Dermis microvascular lymphatic vessel endothelial cell (primary cell): ENCODE measurements around the gene KIF1B. TPM values are rescaled to one million over a fixed set of nuclear protein-coding genes. Genes with fewer than 3 reads are reported as not detected.
"Not testable (repeated sequence)": the region's sequence is repeated elsewhere in the genome, so short reads cannot be mapped to it uniquely, and the experiment has no call there.

Source experiments
- DNase-seq, 2 donors: peaks; one replicate each; pipeline versions ENCODE4 v3.0.0 to v3.0.0-alpha.2; 2010; ENCODE audit warnings: low read depth in 2 of 2
- total RNA-seq: library from RNA; depleted of rRNA; stranded (reverse); fragments of >200 nt; gene quantifications from 2 replicates; pipeline ENCODE4 v1.2.1, GENCODE V29; 2014

The KIF1B gene
- total RNA-seq, 1 donor from 2014 or later: 23.0 TPM

DNA sequence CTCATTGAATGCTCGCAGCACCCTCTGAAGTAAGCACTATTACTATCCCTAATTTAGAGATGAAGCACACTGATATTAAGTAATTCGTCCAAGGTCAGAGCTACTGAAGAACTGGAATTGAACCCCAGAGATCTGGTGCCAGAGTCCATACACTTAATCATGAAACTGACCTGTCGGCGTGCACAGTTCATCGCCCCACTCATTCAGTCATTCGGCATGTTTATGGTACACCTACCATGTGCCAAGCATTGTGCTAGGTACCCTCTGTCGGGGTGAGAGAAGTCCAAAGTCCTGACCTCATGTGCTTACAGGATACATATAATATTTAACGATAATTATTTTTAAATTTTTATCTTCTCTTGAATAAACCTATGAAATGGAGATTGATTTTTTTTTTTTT is 214.3 kb downstream of the KIF1B start:
- DNase-seq: no peak

- not testable (repeated sequence) for DNase-seq
Observed at GRCh38 chr1:10425826-10426534, 215.6 kb downstream of the KIF1B start.

DNA sequence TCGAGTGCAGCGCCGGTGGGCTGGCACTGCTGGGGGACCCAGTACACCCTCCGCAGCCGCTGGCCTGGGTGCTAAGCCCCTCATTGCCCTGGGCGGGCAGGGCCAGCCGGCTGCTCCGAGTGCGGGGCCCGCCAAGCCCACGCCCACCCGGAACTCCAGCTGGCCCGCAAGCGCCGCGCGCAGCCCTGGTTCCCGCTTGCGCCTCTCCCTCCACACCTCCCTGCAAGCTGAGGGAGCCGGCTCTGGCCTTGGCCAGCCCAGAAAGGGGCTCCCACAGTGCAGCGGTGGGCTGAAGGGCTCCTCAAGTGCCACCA is 216.1 kb downstream of the KIF1B start:
- DNase-seq: not testable (repeated sequence)

DNA sequence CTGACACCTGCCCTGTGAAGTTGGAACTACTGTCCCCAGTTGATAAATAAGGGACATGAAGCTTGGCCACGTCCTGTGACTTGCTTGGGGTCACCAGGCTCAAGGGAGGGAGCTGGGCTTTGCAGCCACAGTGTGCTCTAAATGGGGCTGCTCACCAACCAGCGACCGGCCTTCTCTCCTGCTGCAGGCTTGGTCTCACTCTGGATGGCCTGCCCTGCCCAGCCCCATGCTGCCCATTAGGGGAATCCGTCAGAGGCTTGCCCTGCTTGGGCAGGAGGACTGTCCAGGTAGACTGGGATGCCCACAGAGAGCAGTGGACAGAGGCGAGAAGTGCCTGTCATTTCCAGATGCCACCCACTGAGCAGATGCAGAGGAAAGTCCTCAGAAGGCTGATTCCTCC is 218.6 kb downstream of the KIF1B start:
- no peak for DNase-seq

GRCh38 chr1:10429868-10430215 is 219.5 kb downstream of the KIF1B start:
- peak; percentile 89 to 91 for DNase-seq

GRCh38 chr1:10430216-10431069 is 220.1 kb downstream of the KIF1B start, which contains the start of gene CENPS:
CENPS (plus strand) TSS chr1:10430433; CDS start chr1:10430518, 85 bp downstream.
- peak; percentile 67 to 83 for DNase-seq

Other genes starting within 250 kb of the KIF1B start
- 0.38 and 0.77 TPM in 2 replicates for gene RBP7, start 213.3 kb upstream of the KIF1B start, total RNA-seq
- gene UBE4B, start 177.6 kb upstream of the KIF1B start, total RNA-seq: 16.4 and 20.7 TPM in 2 replicates
- gene PGD, start 188.5 kb downstream of the KIF1B start, total RNA-seq: 64.5 and 79.3 TPM in 2 replicates
- gene CENPS, start 219.9 kb downstream of the KIF1B start, total RNA-seq: 6.3 and 7.7 TPM in 2 replicates
- gene CORT, start 239.5 kb downstream of the KIF1B start, total RNA-seq: 0.13 TPM in 1 of 2 replicates, not detected in the other